ENCODE measurements around the gene ALPK1. TPM values are rescaled to one million over a fixed set of nuclear protein-coding genes. Genes with fewer than 3 reads are reported as not detected.

Gene ALPK1
- polyA plus RNA-seq, 1 of the 3 experiments (the other 2 are of a cell fraction): 2.8 TPM

GRCh38 chr4:112361181-112361791, 64.1 kb downstream of the ALPK1 start:
- Histone ChIP-seq H4K20me1 (ENCODE audit: insufficient read depth) (no peaks in the 10 kb centered on the region), H3K79me2 (ENCODE audit: insufficient read depth) (no peaks in the 10 kb centered on the region), H3K9me2 (no peaks in the 10 kb centered on the region), H3K9me3 (no peaks in the 10 kb centered on the region), H3K36me3 (replicated peaks in 1 of 2; ENCODE audit: control insufficient read depth in 1 of 2, insufficient read depth in 2 of 2, low read length in 1 of 2) (no peaks in the 10 kb centered on the region), H3K4me1 (ENCODE audit: control insufficient read depth in 1 of 2, insufficient read depth in 2 of 2, low read depth in 1 of 2, low read length in 1 of 2) (no peaks in the 10 kb centered on the region), H2AFZ (ENCODE audit: low read depth) (no peak overlapping the region), H3K4me2 (no peak overlapping the region), H3K27me3 (ENCODE audit: insufficient read depth) (no peaks in the 10 kb centered on the region), H3K4me3 (ENCODE audit: low read depth in 2 of 2, low read length in 1 of 2) (no peak overlapping the region), H3K27ac (ENCODE audit: low read depth in 2 of 2, low read length in 1 of 2) (no peak overlapping the region), H3K9ac (no peak overlapping the region), H3F3A (replicated peaks; ENCODE audit: insufficient read depth) (no peaks in the 10 kb centered on the region)
- ChIA-PET CTCF (interaction anchor here (0.7 kb wide), 1 partner anchor 15 kb away, joined by 4 read pairs; no protein-coding TSS in a partner anchor), POLR2A (interaction anchor here (0.6 kb wide), 1 partner anchor 82 kb away, joined by 3 read pairs; no protein-coding TSS in a partner anchor)
- no peak for DNase-seq
- 51% methylated on average over 3 of the region's 6 CpGs for WGBS (ENCODE audit: low lambda C conversion rate)
- TF ChIP-seq GABPA (IDR thresholded peaks at IDR 0.05; ENCODE audit: low read depth) (no peak), RXRA (IDR thresholded peaks at IDR 0.05; ENCODE audit: borderline replicate concordance, low read depth) (no peak), NFIC (IDR thresholded peaks at IDR 0.05; ENCODE audit: borderline replicate concordance) (no peak), EP300 (IDR thresholded peaks at IDR 0.05; ENCODE audit: borderline replicate concordance in 1 of 2, low read depth in 1 of 2, low read length in 1 of 2) (no peak), SIN3A (IDR thresholded peaks at IDR 0.05; ENCODE audit: borderline replicate concordance, low read depth, low read length) (no peak), RCOR1 (IDR thresholded peaks at IDR 0.05; ENCODE audit: low read length) (no peak), SMC3 (IDR thresholded peaks at IDR 0.05; ENCODE audit: low read depth, low read length) (no peak), GATA2 (CRISPR knock-in tag; IDR thresholded peaks at IDR 0.05) (no peak), MEF2A (IDR thresholded peaks at IDR 0.05; ENCODE audit: borderline replicate concordance, low read depth) (no peak), CTCF (IDR thresholded peaks at IDR 0.05) (no peak), USF2 (IDR thresholded peaks at IDR 0.05; ENCODE audit: borderline replicate concordance, low read depth, low read length) (no peak), FOSL2 (IDR thresholded peaks at IDR 0.05; ENCODE audit: borderline replicate concordance, low read depth) (no peak), RFX5 (IDR thresholded peaks at IDR 0.05; ENCODE audit: low read length) (no peak), POLR2AphosphoS5 (IDR thresholded peaks at IDR 0.05; ENCODE audit: low read depth, low read length) (no peak), ELF1 (IDR thresholded peaks at IDR 0.05) (no peak)
- TF ChIP-seq, protein P1, sequence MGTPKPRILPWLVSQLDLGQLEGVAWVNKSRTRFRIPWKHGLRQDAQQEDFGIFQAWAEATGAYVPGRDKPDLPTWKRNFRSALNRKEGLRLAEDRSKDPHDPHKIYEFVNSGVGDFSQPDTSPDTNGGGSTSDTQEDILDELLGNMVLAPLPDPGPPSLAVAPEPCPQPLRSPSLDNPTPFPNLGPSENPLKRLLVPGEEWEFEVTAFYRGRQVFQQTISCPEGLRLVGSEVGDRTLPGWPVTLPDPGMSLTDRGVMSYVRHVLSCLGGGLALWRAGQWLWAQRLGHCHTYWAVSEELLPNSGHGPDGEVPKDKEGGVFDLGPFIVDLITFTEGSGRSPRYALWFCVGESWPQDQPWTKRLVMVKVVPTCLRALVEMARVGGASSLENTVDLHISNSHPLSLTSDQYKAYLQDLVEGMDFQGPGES (IDR thresholded peaks at IDR 0.05; ENCODE audit: low read depth, low read length): no peak
- TF ChIP-seq, protein P2, sequence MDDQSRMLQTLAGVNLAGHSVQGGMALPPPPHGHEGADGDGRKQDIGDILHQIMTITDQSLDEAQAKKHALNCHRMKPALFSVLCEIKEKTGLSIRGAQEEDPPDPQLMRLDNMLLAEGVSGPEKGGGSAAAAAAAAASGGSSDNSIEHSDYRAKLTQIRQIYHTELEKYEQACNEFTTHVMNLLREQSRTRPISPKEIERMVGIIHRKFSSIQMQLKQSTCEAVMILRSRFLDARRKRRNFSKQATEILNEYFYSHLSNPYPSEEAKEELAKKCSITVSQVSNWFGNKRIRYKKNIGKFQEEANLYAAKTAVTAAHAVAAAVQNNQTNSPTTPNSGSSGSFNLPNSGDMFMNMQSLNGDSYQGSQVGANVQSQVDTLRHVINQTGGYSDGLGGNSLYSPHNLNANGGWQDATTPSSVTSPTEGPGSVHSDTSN (IDR thresholded peaks at IDR 0.05): no peak
- TF ChIP-seq, protein P3, sequence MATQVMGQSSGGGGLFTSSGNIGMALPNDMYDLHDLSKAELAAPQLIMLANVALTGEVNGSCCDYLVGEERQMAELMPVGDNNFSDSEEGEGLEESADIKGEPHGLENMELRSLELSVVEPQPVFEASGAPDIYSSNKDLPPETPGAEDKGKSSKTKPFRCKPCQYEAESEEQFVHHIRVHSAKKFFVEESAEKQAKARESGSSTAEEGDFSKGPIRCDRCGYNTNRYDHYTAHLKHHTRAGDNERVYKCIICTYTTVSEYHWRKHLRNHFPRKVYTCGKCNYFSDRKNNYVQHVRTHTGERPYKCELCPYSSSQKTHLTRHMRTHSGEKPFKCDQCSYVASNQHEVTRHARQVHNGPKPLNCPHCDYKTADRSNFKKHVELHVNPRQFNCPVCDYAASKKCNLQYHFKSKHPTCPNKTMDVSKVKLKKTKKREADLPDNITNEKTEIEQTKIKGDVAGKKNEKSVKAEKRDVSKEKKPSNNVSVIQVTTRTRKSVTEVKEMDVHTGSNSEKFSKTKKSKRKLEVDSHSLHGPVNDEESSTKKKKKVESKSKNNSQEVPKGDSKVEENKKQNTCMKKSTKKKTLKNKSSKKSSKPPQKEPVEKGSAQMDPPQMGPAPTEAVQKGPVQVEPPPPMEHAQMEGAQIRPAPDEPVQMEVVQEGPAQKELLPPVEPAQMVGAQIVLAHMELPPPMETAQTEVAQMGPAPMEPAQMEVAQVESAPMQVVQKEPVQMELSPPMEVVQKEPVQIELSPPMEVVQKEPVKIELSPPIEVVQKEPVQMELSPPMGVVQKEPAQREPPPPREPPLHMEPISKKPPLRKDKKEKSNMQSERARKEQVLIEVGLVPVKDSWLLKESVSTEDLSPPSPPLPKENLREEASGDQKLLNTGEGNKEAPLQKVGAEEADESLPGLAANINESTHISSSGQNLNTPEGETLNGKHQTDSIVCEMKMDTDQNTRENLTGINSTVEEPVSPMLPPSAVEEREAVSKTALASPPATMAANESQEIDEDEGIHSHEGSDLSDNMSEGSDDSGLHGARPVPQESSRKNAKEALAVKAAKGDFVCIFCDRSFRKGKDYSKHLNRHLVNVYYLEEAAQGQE (IDR thresholded peaks at IDR 0.05; ENCODE audit: low read depth, low read length): no peak
- TF ChIP-seq, protein P4, sequence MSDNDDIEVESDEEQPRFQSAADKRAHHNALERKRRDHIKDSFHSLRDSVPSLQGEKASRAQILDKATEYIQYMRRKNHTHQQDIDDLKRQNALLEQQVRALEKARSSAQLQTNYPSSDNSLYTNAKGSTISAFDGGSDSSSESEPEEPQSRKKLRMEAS (IDR thresholded peaks at IDR 0.05; ENCODE audit: low read depth): no peak
